ENCODE results near the gene CD24. TPM values are rescaled to one million over a fixed set of nuclear protein-coding genes. Genes with fewer than 3 reads are reported as not detected.
A peak's percentile ranks its signal among the peaks of the same experiment; 100 is the strongest.
"Not testable (repeated sequence)": the region's sequence is repeated elsewhere in the genome, so short reads cannot be mapped to it uniquely, and the experiment has no call there.

CD24 gene
- total RNA-seq, 2 donors from 2014 or later: 392 to 545 TPM

GRCh38 chr6:106997392-106998158, 23.0 kb upstream of the CD24 start:
- Mint-ChIP-seq H3K4me1 (peaks cover 7% of the 10 kb centered on the region), H3K27ac (no peak overlapping the region), H3K27me3 (ENCODE audit: insufficient read depth) (no peaks in the 10 kb centered on the region), H3K4me3 (no peak overlapping the region), H3K9me3 (no peaks in the 10 kb centered on the region), H3K36me3 (ENCODE audit: low read depth) (no peaks in the 10 kb centered on the region)
- Histone ChIP-seq H3K27ac (ENCODE audit: low read depth, low read length) (no peak overlapping the region), H3K4me1 (ENCODE audit: control insufficient read depth, insufficient read depth, low read length) (no peaks in the 10 kb centered on the region), H3K4me3 (ENCODE audit: low read length) (no peak overlapping the region), H3K9ac (ENCODE audit: extremely low read depth, low read length, poor library complexity, severe bottlenecking) (no peak overlapping the region), H3K36me3 (ENCODE audit: control insufficient read depth, insufficient read depth, low read length) (no peaks in the 10 kb centered on the region), H3K9me3 (ENCODE audit: control insufficient read depth, low read length) (no peaks in the 10 kb centered on the region), H3K27me3 (ENCODE audit: control insufficient read depth, insufficient read depth, low read length, poor library complexity, severe bottlenecking) (no peaks in the 10 kb centered on the region)
- peak; percentile 98 for TF ChIP-seq CTCF (conservative IDR thresholded peaks at IDR 0.05)
- WGBS, 2 experiments (ENCODE audit: insufficient coverage in 1 of 2, insufficient read length in 1 of 2): 45 to 72% methylated on average over 5 to 8 of the region's 10 CpGs
- DNase-seq: peak; percentile 92

- Mint-ChIP-seq H3K4me1 (peaks cover 11% of the 10 kb centered on the region), H3K27ac (no peak overlapping the region), H3K36me3 (ENCODE audit: low read depth) (no peaks in the 10 kb centered on the region), H3K27me3 (ENCODE audit: insufficient read depth) (no peaks in the 10 kb centered on the region), H3K9me3 (no peaks in the 10 kb centered on the region), H3K4me3 (no peak overlapping the region)
- Histone ChIP-seq H3K4me1 (ENCODE audit: control insufficient read depth, insufficient read depth, low read length) (no peaks in the 10 kb centered on the region), H3K9me3 (ENCODE audit: control insufficient read depth, low read length) (no peaks in the 10 kb centered on the region), H3K9ac (ENCODE audit: extremely low read depth, low read length, poor library complexity, severe bottlenecking) (no peak overlapping the region), H3K36me3 (ENCODE audit: control insufficient read depth, insufficient read depth, low read length) (no peaks in the 10 kb centered on the region), H3K4me3 (ENCODE audit: low read length) (no peak overlapping the region), H3K27me3 (ENCODE audit: control insufficient read depth, insufficient read depth, low read length, poor library complexity, severe bottlenecking) (no peaks in the 10 kb centered on the region), H3K27ac (ENCODE audit: low read depth, low read length) (no peak overlapping the region)
- no peak for TF ChIP-seq CTCF (conservative IDR thresholded peaks at IDR 0.05)
- 93 to 94% methylated on average over 2 to 3 of the region's 3 CpGs for WGBS, 2 experiments (ENCODE audit: insufficient coverage in 1 of 2, insufficient read length in 1 of 2)
- no peak for DNase-seq
Observed at GRCh38 chr6:106995640-106996039, 21.1 kb upstream of the CD24 start.

DNA sequence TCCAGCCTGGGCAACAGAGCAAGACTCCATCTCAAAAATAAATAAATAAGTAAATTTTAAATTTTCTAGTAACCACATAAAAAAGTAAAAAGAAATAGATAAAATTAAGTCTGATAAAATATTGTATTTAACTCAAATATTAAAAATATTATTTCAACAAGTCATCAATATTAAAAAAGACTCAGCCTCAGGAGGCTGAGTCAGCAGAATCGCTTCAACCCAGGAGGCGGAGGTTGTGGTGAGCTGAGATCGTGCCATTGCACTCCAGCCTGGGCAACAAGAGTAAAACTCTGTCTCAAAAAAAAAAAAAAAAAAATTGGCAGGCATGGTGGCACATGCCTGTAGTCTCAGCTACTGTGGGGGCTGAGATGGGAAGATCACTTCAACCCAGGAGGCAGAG, 15.2 kb upstream of the CD24 start:
- H3K27ac ChIP-seq (ENCODE audit: low read depth, low read length); H3K4me1 Mint-ChIP-seq; H3K27me3 ChIP-seq (ENCODE audit: control insufficient read depth, insufficient read depth, low read length, poor library complexity, severe bottlenecking); H3K4me3 ChIP-seq (ENCODE audit: low read length); H3K27ac Mint-ChIP-seq; H3K9me3 ChIP-seq (ENCODE audit: control insufficient read depth, low read length); DNase-seq; H3K4me1 ChIP-seq (ENCODE audit: control insufficient read depth, insufficient read depth, low read length); H3K27me3 Mint-ChIP-seq (ENCODE audit: insufficient read depth); H3K36me3 Mint-ChIP-seq (ENCODE audit: low read depth); H3K4me3 Mint-ChIP-seq; H3K36me3 ChIP-seq (ENCODE audit: control insufficient read depth, insufficient read depth, low read length); H3K9me3 Mint-ChIP-seq; H3K9ac ChIP-seq (ENCODE audit: extremely low read depth, low read length, poor library complexity, severe bottlenecking): not testable (repeated sequence)
- 97% methylated on average over 3 of the region's 3 CpGs; no CpG with 5 or more reads in 1 of the 2 experiments for WGBS, 2 experiments (ENCODE audit: insufficient coverage in 1 of 2, insufficient read length in 1 of 2)
